Ovary (tissue), 3 donors: Measurements from ENCODE around the gene MAP1A.

Experiments used
- CTCF ChIP-seq, 3 donors: fragments of 450-650 bp in 2 of 3; fragments of 200-600 bp in 1 of 3; IDR thresholded peaks; one replicate each; pipeline versions ENCODE4 v1.5.1 to v1.8.0; 2016 to 2022; ENCODE audit warnings: antibody characterized with exemption in 3 of 3, mild to moderate bottlenecking in 1 of 3
- POLR2A ChIP-seq: fragments of 450-650 bp; IDR thresholded peaks from one replicate; pipeline ENCODE4 v1.6.1; 2017; ENCODE audit warnings: antibody characterized with exemption, mild to moderate bottlenecking, moderate library complexity
- donor health status: DM: no; HTN: no; CAD: no.

GRCh38 chr15:43514241-43515057 lies 3.0 kb upstream of the MAP1A start:
- TF ChIP-seq CTCF (IDR thresholded peaks at IDR 0.05) (no peak), POLR2A (no peak)
